Stimulated activated CD4-positive, alpha-beta T cell treated with anti-CD3 and anti-CD28 coated beads, Interleukin-2, amount 100 ng/mL, for 24 hours (primary cell): Measurements from ENCODE around the gene SLC16A1.

Experiments used
- DNase-seq, 2 donors: peaks; one replicate each; pipeline ENCODE4 v3.0.0-alpha.2; 2020

Gene SLC16A1

GRCh38 chr1:112878321-112878720, 77.7 kb downstream of the SLC16A1 start:
- DNase-seq, result no peak

- no peak for DNase-seq
These were observed 78.2 kb downstream of the SLC16A1 start for GRCh38 chr1:112877750-112878149.

GRCh38 chr1:112876315-112876714, 79.7 kb downstream of the SLC16A1 start:
- no peak for DNase-seq

- no peak for DNase-seq
These were observed 83.4 kb downstream of the SLC16A1 start for GRCh38 chr1:112872551-112872962.

- DNase-seq, result no peak
These were observed 84.9 kb downstream of the SLC16A1 start for GRCh38 chr1:112870887-112871646.

- DNase-seq, result no peak
These were observed 86.1 kb downstream of the SLC16A1 start for GRCh38 chr1:112869895-112870294.

GRCh38 chr1:112868191-112868590, 87.8 kb downstream of the SLC16A1 start:
- no peak for DNase-seq

- DNase-seq, result no peak
These were observed 89.0 kb downstream of the SLC16A1 start for GRCh38 chr1:112866981-112867380.

- DNase-seq, result no peak
These were observed 89.8 kb downstream of the SLC16A1 start for GRCh38 chr1:112866151-112866550.

- DNase-seq, result no peak
These were observed 93.1 kb downstream of the SLC16A1 start for GRCh38 chr1:112862753-112863426.
